PFSK-1 (cell line): ENCODE measurements around the gene CACNA2D4.

Experiments
- FOXP2 ChIP-seq: optimal IDR thresholded peaks from 2 replicates; pipeline ENCODE3; 2011; ENCODE audit warnings: borderline replicate concordance, control low read depth, inconsistent platforms; ENCODE audit not compliant: insufficient read depth; ENCODE audit errors: extremely low read length, extremely low read depth
- POLR2AphosphoS5 ChIP-seq: IDR thresholded peaks from 2 replicates; pipeline ENCODE4 v1.6.1; 2012; ENCODE audit warnings: low read depth, mild to moderate bottlenecking, control low read depth, low read length, moderate library complexity
- REST ChIP-seq, 2 experiments: IDR thresholded peaks; 2 replicates each; pipeline versions ENCODE4 v1.6.1 to v1.8.0; 2011 to 2012; ENCODE audit warnings: low read depth in 2 of 2, low read length in 2 of 2, control low read depth in 1 of 2, inconsistent platforms in 1 of 2, mild to moderate bottlenecking in 1 of 2, moderate library complexity in 1 of 2; ENCODE audit not compliant: insufficient read depth in 1 of 2
- SIN3A ChIP-seq: IDR thresholded peaks from 2 replicates; pipeline ENCODE4 v1.6.1; 2012; ENCODE audit warnings: mild to moderate bottlenecking, low read length, moderate library complexity, borderline replicate concordance; ENCODE audit not compliant: insufficient read depth
- TAF1 ChIP-seq: IDR thresholded peaks from 2 replicates; pipeline ENCODE4 v1.6.1; 2012; ENCODE audit warnings: low read length, control low read depth, borderline replicate concordance; ENCODE audit not compliant: insufficient read depth

CACNA2D4 gene

DNA sequence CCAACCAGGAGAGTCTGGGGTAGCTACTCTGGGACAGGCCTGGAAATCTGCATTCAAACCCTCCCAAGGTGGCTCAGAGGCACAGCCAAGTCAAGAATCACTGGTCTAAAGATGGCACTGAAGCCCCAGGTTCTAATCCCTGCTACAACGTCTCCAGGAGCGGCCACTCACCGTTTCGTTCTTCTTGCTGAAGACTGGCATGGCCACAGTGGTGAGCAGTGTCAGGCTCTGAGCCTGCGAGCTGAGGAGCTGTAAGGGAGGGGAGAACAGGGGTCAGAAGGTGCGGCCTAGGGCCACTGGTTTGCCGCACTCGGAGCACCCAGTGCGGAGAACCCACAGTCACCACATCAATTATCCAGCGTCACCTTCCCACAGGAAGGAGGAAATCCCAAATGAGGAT is 38.8 kb downstream of the CACNA2D4 start:
- TF ChIP-seq TAF1, result no peak
- TF ChIP-seq POLR2AphosphoS5, result no peak
- TF ChIP-seq REST (IDR thresholded peaks at IDR 0.05; ENCODE audit: insufficient read depth in 1 of 2, low read depth in 2 of 2, low read length in 2 of 2), result no peak
- TF ChIP-seq SIN3A, result no peak
- TF ChIP-seq FOXP2, result no peak

GRCh38 chr12:1878695-1879094 is 39.8 kb downstream of the CACNA2D4 start:
- TF ChIP-seq REST (IDR thresholded peaks at IDR 0.05; ENCODE audit: insufficient read depth in 1 of 2, low read depth in 2 of 2, low read length in 2 of 2) (no peak), POLR2AphosphoS5 (no peak), FOXP2 (no peak), TAF1 (no peak), SIN3A (no peak)

DNA sequence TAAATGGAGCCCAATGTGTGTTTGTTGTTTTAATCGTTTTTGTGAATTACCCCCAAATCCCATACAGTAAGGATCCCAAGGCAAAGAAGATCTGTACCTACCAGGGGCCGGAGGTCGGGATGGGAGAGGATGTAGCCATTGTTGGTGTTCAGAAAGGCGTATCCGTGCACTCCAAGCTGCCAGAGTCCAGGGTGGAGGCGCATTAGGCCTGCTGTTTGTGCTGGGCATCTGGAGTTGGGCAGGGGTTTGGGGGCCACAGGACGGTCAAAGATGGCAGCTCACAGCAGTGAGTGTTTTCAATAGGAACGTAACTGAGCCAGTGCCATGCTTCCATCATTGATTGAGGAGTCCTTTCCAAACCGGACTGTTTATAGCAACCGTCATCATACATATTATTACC is 40.2 kb downstream of the CACNA2D4 start:
- no peak for TF ChIP-seq POLR2AphosphoS5

DNA sequence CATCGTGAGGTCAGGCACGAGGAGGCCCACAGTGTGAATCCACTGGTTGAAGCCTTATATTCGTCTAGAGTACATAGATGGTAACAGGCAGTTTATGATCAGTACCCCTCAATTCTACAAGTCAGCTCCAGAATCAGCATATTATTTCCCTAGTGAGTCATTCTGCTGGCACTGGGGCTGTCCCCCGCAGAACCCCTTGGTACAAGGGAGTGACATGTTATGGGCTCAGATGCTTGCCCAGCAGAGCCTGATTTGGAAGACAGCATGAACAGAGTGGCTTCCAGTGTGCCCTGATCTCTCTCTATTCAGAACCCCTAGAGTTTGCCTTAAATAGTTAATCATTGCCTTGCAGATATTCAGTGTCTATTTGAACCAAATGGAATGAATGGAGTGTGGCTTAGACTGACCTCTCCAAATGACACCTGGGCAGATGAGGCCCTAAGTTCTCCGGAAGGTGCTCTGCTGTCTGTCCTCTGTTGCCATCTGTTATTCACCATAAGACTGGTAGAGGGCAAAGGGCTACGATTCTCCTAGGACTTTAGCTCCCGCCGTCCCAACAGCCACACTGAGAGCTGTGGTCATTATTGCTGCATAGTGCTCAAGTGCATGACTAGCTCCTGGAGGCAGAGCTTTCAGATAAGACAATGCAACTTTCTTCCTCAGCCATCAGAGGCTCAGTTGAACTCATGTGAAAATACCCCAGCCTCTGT is 41.1 kb downstream of the CACNA2D4 start:
- no peak for TF ChIP-seq REST (IDR thresholded peaks at IDR 0.05; ENCODE audit: insufficient read depth in 1 of 2, low read depth in 2 of 2, low read length in 2 of 2)
- no peak for TF ChIP-seq POLR2AphosphoS5
- TF ChIP-seq FOXP2, result no peak
- no peak for TF ChIP-seq TAF1
- no peak for TF ChIP-seq SIN3A

- no peak for TF ChIP-seq TAF1
- no peak for TF ChIP-seq POLR2AphosphoS5
- no peak for TF ChIP-seq SIN3A
- no peak for TF ChIP-seq REST (IDR thresholded peaks at IDR 0.05; ENCODE audit: insufficient read depth in 1 of 2, low read depth in 2 of 2, low read length in 2 of 2)
- TF ChIP-seq FOXP2, result no peak
Observed at GRCh38 chr12:1876086-1876485, 42.4 kb downstream of the CACNA2D4 start.
